ENCODE results near the gene TNK1.
A peak's percentile ranks its signal among the peaks of the same experiment; 100 is the strongest.

Gene TNK1

DNA sequence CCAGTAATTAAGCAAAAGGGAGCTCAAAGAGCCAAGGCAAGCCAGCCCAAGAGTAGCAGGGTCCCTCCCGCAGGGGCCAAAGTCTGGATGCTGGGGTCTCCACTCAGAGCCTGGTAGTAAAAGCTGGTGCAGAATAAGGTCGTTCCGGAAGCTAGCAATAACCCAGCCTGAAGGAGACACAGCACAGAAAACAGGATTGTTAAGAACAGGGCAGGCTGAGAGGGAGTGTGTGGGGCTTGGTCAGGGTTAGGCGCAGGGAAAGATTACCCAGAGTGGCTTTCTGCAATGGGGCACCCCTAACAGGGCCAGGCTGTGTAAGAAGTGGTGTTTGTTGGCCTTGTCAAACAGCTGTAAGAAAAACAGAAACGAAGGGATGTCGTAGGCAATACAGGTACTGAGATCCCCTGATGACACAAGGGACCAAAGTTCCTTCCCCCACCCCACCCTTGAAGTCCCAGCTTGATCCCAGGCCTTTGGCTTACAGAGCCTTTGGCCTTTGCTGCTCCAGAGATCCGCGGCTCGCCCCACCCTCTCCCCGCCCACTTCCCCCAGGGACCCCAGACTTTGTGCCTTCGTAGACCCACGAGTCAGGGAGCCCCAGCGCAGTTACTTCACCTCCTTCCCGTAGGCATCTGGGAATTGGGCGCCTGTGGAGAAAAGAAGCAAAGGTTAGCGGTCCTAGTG, 22.3 kb downstream of the TNK1 start (continued):
- TF ChIP-seq, protein P1, sequence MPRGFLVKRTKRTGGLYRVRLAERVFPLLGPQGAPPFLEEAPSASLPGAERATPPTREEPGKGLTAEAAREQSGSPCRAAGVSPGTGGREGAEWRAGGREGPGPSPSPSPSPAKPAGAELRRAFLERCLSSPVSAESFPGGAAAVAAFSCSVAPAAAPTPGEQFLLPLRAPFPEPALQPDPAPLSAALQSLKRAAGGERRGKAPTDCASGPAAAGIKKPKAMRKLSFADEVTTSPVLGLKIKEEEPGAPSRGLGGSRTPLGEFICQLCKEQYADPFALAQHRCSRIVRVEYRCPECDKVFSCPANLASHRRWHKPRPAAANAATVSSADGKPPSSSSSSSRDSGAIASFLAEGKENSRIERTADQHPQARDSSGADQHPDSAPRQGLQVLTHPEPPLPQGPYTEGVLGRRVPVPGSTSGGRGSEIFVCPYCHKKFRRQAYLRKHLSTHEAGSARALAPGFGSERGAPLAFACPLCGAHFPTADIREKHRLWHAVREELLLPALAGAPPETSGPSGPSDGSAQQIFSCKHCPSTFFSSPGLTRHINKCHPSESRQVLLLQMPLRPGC (tag by site-specific recombination; IDR thresholded peaks at IDR 0.05), result no peak

DNA sequence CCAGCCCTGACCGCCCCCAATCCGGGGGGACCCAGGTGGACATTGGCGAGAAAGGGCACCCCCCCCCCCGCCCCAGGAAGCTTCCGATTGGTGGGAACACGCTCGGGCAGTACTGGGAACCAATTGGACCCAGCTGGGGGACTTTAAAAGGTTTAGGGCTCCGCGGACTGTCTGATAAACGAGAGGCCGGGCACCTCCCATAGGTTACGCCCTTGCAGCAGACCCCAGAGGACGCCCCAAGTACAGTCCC, 22.8 kb downstream of the TNK1 start:
- ChIA-PET CTCF (interaction anchor here (0.6 to 2.7 kb wide), 10 partner anchors 10 to 314 kb away, joined by 3 to 21 read pairs (median 3); partner anchors contain the start of genes PLSCR3 and TMEM102), POLR2A (interaction anchor here (0.5 to 3.2 kb wide), 60 partner anchors 9 to 1613 kb away, joined by 3 to 67 read pairs (median 5); partner anchors contain the start of genes ACADVL, ATP1B2, CD68 and CHRNB1)
- Histone ChIP-seq H3K4me3 (ENCODE audit: low read depth, low read length) (peak overlapping the region; percentile 83), H3K27ac (ENCODE audit: extremely low read depth, low read depth, low read length) (peak overlapping the region; percentile 81), H3K9me3 (ENCODE audit: control insufficient read depth, insufficient read depth, low read depth, low read length) (no peaks in the 10 kb centered on the region), H3K4me1 (ENCODE audit: control insufficient read depth, insufficient read depth, low read length) (peaks cover 8% of the 10 kb centered on the region), H3K36me3 (ENCODE audit: control insufficient read depth in 2 of 2, insufficient read depth in 1 of 2, low read length in 2 of 2) (peaks cover 6 to 9% of the 10 kb centered on the region in 2 experiments; a peak in 2 of 3 replicates)
- TF ChIP-seq ZNF214 (tag by site-specific recombination; IDR thresholded peaks at IDR 0.05; ENCODE audit: borderline replicate concordance), result no peak
- TF ChIP-seq ZNF140 (tag by site-specific recombination; IDR thresholded peaks at IDR 0.05), result no peak
- TF ChIP-seq ZNF670 (tag by site-specific recombination; IDR thresholded peaks at IDR 0.05; ENCODE audit: low read depth), result no peak
- no peak for TF ChIP-seq SCRT2 (tag by site-specific recombination; IDR thresholded peaks at IDR 0.05)
- TF ChIP-seq ZNF341 (tag by site-specific recombination; IDR thresholded peaks at IDR 0.05; ENCODE audit: low read depth), result peak; percentile 82
- TF ChIP-seq ZNF37A (tag by site-specific recombination; IDR thresholded peaks at IDR 0.05), result no peak
- TF ChIP-seq ZNF184 (tag by site-specific recombination; IDR thresholded peaks at IDR 0.05), result no peak
- no peak for TF ChIP-seq OSR2 (tag by site-specific recombination; IDR thresholded peaks at IDR 0.05)
- TF ChIP-seq ZNF747 (tag by site-specific recombination; IDR thresholded peaks at IDR 0.05), result no peak
- TF ChIP-seq, protein P2, sequence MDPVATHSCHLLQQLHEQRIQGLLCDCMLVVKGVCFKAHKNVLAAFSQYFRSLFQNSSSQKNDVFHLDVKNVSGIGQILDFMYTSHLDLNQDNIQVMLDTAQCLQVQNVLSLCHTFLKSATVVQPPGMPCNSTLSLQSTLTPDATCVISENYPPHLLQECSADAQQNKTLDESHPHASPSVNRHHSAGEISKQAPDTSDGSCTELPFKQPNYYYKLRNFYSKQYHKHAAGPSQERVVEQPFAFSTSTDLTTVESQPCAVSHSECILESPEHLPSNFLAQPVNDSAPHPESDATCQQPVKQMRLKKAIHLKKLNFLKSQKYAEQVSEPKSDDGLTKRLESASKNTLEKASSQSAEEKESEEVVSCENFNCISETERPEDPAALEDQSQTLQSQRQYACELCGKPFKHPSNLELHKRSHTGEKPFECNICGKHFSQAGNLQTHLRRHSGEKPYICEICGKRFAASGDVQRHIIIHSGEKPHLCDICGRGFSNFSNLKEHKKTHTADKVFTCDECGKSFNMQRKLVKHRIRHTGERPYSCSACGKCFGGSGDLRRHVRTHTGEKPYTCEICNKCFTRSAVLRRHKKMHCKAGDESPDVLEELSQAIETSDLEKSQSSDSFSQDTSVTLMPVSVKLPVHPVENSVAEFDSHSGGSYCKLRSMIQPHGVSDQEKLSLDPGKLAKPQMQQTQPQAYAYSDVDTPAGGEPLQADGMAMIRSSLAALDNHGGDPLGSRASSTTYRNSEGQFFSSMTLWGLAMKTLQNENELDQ (tag by site-specific recombination; IDR thresholded peaks at IDR 0.05; ENCODE audit: low read depth), result no peak
- peak; percentile 52; the same call in 1 of the 2 replicates for TF ChIP-seq ZNF24 (tag by site-specific recombination; IDR thresholded peaks at IDR 0.05)
- no peak for TF ChIP-seq ZNF248 (tag by site-specific recombination; IDR thresholded peaks at IDR 0.05)
- TF ChIP-seq, protein P3, sequence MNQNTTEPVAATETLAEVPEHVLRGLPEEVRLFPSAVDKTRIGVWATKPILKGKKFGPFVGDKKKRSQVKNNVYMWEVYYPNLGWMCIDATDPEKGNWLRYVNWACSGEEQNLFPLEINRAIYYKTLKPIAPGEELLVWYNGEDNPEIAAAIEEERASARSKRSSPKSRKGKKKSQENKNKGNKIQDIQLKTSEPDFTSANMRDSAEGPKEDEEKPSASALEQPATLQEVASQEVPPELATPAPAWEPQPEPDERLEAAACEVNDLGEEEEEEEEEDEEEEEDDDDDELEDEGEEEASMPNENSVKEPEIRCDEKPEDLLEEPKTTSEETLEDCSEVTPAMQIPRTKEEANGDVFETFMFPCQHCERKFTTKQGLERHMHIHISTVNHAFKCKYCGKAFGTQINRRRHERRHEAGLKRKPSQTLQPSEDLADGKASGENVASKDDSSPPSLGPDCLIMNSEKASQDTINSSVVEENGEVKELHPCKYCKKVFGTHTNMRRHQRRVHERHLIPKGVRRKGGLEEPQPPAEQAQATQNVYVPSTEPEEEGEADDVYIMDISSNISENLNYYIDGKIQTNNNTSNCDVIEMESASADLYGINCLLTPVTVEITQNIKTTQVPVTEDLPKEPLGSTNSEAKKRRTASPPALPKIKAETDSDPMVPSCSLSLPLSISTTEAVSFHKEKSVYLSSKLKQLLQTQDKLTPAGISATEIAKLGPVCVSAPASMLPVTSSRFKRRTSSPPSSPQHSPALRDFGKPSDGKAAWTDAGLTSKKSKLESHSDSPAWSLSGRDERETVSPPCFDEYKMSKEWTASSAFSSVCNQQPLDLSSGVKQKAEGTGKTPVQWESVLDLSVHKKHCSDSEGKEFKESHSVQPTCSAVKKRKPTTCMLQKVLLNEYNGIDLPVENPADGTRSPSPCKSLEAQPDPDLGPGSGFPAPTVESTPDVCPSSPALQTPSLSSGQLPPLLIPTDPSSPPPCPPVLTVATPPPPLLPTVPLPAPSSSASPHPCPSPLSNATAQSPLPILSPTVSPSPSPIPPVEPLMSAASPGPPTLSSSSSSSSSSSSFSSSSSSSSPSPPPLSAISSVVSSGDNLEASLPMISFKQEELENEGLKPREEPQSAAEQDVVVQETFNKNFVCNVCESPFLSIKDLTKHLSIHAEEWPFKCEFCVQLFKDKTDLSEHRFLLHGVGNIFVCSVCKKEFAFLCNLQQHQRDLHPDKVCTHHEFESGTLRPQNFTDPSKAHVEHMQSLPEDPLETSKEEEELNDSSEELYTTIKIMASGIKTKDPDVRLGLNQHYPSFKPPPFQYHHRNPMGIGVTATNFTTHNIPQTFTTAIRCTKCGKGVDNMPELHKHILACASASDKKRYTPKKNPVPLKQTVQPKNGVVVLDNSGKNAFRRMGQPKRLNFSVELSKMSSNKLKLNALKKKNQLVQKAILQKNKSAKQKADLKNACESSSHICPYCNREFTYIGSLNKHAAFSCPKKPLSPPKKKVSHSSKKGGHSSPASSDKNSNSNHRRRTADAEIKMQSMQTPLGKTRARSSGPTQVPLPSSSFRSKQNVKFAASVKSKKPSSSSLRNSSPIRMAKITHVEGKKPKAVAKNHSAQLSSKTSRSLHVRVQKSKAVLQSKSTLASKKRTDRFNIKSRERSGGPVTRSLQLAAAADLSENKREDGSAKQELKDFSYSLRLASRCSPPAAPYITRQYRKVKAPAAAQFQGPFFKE (tag by site-specific recombination; IDR thresholded peaks at IDR 0.05; ENCODE audit: borderline replicate concordance), result no peak
- TF ChIP-seq GLIS1 (tag by site-specific recombination; IDR thresholded peaks at IDR 0.05), result no peak
- no peak for TF ChIP-seq EGR2 (tag by site-specific recombination; IDR thresholded peaks at IDR 0.05; ENCODE audit: low read depth)
- TF ChIP-seq, protein P4, sequence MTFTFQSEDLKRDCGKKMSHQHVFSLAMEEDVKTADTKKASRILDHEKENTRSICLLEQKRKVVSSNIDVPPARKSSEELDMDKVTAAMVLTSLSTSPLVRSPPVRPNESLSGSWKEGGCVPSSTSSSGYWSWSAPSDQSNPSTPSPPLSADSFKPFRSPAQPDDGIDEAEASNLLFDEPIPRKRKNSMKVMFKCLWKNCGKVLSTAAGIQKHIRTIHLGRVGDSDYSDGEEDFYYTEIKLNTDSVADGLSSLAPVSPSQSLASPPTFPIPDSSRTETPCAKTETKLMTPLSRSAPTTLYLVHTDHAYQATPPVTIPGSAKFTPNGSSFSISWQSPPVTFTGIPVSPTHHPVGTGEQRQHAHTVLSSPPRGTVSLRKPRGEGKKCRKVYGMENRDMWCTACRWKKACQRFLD (tag by site-specific recombination; IDR thresholded peaks at IDR 0.05), result no peak
- TF ChIP-seq, protein P5, sequence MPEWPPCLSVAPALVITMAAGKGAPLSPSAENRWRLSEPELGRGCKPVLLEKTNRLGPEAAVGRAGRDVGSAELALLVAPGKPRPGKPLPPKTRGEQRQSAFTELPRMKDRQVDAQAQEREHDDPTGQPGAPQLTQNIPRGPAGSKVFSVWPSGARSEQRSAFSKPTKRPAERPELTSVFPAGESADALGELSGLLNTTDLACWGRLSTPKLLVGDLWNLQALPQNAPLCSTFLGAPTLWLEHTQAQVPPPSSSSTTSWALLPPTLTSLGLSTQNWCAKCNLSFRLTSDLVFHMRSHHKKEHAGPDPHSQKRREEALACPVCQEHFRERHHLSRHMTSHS (tag by site-specific recombination; IDR thresholded peaks at IDR 0.05), result no peak
- peak; percentile 42; the same call in 1 of the 2 replicates for TF ChIP-seq YY2 (tag by site-specific recombination; IDR thresholded peaks at IDR 0.05)
- TF ChIP-seq REPIN1 (tag by site-specific recombination; IDR thresholded peaks at IDR 0.05; ENCODE audit: low read depth), result no peak
- TF ChIP-seq GLI4 (tag by site-specific recombination; IDR thresholded peaks at IDR 0.05), result no peak
- no peak for TF ChIP-seq ZNF202 (tag by site-specific recombination; IDR thresholded peaks at IDR 0.05; ENCODE audit: borderline replicate concordance)
- no peak for TF ChIP-seq ZNF157 (tag by site-specific recombination; IDR thresholded peaks at IDR 0.05)

Data from HEK293 (cell line).